Panc1 (cell line): ENCODE results near the gene VASP.

Experiments
- CTCF ChIP-seq: fragments of 450-650 bp; IDR thresholded peaks from 2 replicates; pipeline ENCODE4 v1.5.1; 2017; ENCODE audit warnings: mild to moderate bottlenecking
- POLR2AphosphoS5 ChIP-seq: IDR thresholded peaks from 2 replicates; pipeline ENCODE4 v1.6.1; 2012; ENCODE audit warnings: mild to moderate bottlenecking, low read depth, low read length, moderate library complexity
- REST ChIP-seq, 2 experiments: IDR thresholded peaks; 2 replicates each; pipeline ENCODE4 v1.6.1; 2011 to 2012; ENCODE audit warnings: low read depth in 2 of 2, control low read depth in 1 of 2, low read length in 1 of 2, mild to moderate bottlenecking in 1 of 2, moderate library complexity in 1 of 2; ENCODE audit not compliant: insufficient read depth in 1 of 2

GRCh38 chr19:45484273-45484945, 22.9 kb upstream of the VASP start:
- TF ChIP-seq CTCF (no peak), POLR2AphosphoS5 (no peak), REST (IDR thresholded peaks at IDR 0.05; ENCODE audit: insufficient read depth in 1 of 2, low read depth in 2 of 2, low read length in 1 of 2) (no peak)
